Lung (tissue), 10 donors: Measurements from ENCODE around the gene NBPF12. TPM values are rescaled to one million over a fixed set of nuclear protein-coding genes. Genes with fewer than 3 reads are reported as not detected.
"Not testable (repeated sequence)": the region's sequence is repeated elsewhere in the genome, so short reads cannot be mapped to it uniquely, and the experiment has no call there.

Experiments used
- ATAC-seq: fragments of 200-7000 bp; cut with Tn5 transposase; one replicate; pipeline ENCODE4 v1.9.1; 2020; ENCODE audit warnings: moderate number of reproducible peaks; ENCODE audit not compliant: insufficient read depth, low FRiP score
- DNase-seq, 3 donors: peaks; one replicate each; pipeline ENCODE4 v3.0.0-alpha.2; 2013 to 2017
- H3K27ac ChIP-seq, 2 donors: one replicate each; pipeline ENCODE4 v1.5.1; 2013; ENCODE audit warnings: mild to moderate bottlenecking in 2 of 2, moderate library complexity in 2 of 2, control low read depth in 1 of 2, inconsistent platforms in 1 of 2, low read depth in 1 of 2, low read length in 1 of 2
- H3K27me3 ChIP-seq, 3 donors: one replicate each; pipeline ENCODE4 v1.5.1; 2013; ENCODE audit warnings: low read length in 2 of 3; ENCODE audit not compliant: control insufficient read depth in 3 of 3, insufficient read depth in 3 of 3
- H3K36me3 ChIP-seq, 4 donors: one replicate each; pipeline ENCODE4 v1.5.1; 2013; ENCODE audit warnings: low read length in 4 of 4, mild to moderate bottlenecking in 1 of 4, moderate library complexity in 1 of 4; ENCODE audit not compliant: control insufficient read depth in 4 of 4, insufficient read depth in 4 of 4
- H3K4me1 ChIP-seq, 5 donors: one replicate each; pipeline ENCODE4 v1.5.1; 2013; ENCODE audit warnings: low read length in 5 of 5, mild to moderate bottlenecking in 2 of 5, moderate library complexity in 1 of 5; ENCODE audit not compliant: control insufficient read depth in 5 of 5, insufficient read depth in 5 of 5
- H3K4me3 ChIP-seq: one replicate; pipeline ENCODE4 v1.5.1; 2013; ENCODE audit warnings: mild to moderate bottlenecking, control low read depth, moderate library complexity
- H3K9ac ChIP-seq, 2 donors: one replicate each; pipeline ENCODE4 v1.5.1; 2013; ENCODE audit warnings: low read length in 2 of 2, control low read depth in 1 of 2; ENCODE audit not compliant: insufficient read depth in 1 of 2
- H3K9me3 ChIP-seq, 4 donors: one replicate each; pipeline ENCODE4 v1.5.1; 2013; ENCODE audit warnings: low read length in 3 of 4, mild to moderate bottlenecking in 1 of 4, moderate library complexity in 1 of 4; ENCODE audit not compliant: control insufficient read depth in 4 of 4, insufficient read depth in 3 of 4
- whole genome bisulfite sequencing, 2 donors: extraction: QIAGEN DNeasy Blood & Tissue Kit; methylation state at CpG; one replicate each; pipeline ENCODE4 v1.1.7; 2013; 5-methylcytosine and 5-hydroxymethylcytosine counted together
- polyA plus RNA-seq, 2 donors: library from polyadenylated mRNA; stranded (reverse); fragments of 200-250 nt; gene quantifications; one replicate each; pipeline ENCODE4 v1.2.1, GENCODE V29; 2013
- total RNA-seq, 2 donors: library from RNA; depleted of rRNA in 1 of 2; stranded (reverse); fragments of >200 nt in 1 of 2; gene quantifications; one replicate each; pipeline ENCODE4 v1.2.1, GENCODE V29; 2014 to 2021
- donor health status: Bipolar disorder and iron deficiency.
- donor health status: healthy.
- donor health status: DM: yes; HTN: yes; CAD: no.

NBPF12 gene
- total and polyA plus RNA-seq, 4 donors = 6.1 to 17.0 (median 8.4) TPM

DNA sequence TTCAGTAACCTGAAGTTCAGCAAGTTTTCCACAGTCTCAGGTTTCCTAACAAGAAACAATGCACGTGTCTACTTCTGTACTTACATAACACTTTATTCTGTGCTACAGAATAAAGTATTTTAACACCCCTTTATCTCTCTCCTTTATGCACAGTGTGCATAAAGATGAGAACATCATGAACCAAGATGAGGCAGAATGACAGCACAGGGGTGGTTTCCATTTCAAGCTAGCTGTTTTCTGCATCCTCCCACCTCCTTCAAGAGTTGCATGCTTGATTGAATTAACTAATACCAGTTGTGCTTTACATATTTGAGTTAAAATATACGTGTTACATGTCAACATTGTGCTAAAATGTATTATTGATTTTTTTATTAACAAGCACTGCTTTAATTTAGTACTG lies 14.0 kb upstream of the NBPF12 start:
- not testable (repeated sequence) for H3K9ac ChIP-seq, DNase-seq, H3K27me3 ChIP-seq, H3K4me3 ChIP-seq, H3K4me1 ChIP-seq, H3K27ac ChIP-seq, H3K9me3 ChIP-seq, H3K36me3 ChIP-seq, ATAC-seq
- 59 to 75% methylated on average over 2 of the region's 2 CpGs for WGBS, 2 donors

DNA sequence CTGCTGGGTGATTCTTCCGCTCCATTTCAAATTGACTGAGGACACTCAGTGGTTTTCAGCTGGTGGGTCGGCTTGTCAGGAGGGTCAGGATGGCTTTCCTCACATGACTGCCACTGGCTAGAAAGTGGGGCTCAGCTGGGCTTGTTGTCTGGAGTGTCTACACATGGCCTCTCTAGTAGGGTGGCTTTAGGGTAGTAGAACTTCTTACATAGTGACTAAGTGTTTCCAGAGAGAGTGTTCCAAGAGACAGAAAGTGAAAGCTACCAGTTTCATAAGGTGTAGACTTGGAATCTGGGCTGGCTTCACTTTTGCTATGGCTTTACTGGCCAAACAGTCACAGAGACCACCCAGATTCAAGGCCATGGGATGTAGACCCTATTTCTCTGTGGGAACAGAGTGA lies 11.7 kb upstream of the NBPF12 start:
- not testable (repeated sequence) for H3K4me3 ChIP-seq, DNase-seq, H3K27me3 ChIP-seq, ATAC-seq, H3K36me3 ChIP-seq, H3K27ac ChIP-seq, H3K9me3 ChIP-seq, H3K4me1 ChIP-seq, H3K9ac ChIP-seq
- 95 to 97% methylated on average over 2 of the region's 2 CpGs for WGBS, 2 donors

DNA sequence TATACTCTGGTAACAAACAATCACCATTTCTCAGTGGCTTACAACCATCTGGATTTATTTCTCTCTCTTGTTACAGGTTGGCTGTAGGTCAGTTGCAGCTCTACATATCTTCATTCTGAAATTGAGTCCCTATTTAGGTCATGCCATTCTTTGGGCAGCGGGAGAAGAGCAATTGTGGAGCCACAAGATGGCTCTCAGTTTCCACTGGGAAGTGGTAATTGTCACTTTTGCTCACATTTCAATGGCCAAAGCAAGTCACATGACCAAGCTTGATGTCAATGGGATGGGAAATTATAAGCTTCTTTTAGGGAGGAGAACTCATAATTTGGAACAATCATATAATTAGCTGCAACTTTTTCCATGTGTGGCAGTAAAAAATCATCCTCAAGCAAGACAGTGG lies 7.9 kb upstream of the NBPF12 start:
- H3K4me3 ChIP-seq, H3K27me3 ChIP-seq, H3K9ac ChIP-seq, H3K27ac ChIP-seq, DNase-seq, H3K4me1 ChIP-seq, H3K9me3 ChIP-seq, ATAC-seq, H3K36me3 ChIP-seq: not testable (repeated sequence)
- 89 to 93% methylated on average over 1 of the region's 1 CpG for WGBS, 2 donors

DNA sequence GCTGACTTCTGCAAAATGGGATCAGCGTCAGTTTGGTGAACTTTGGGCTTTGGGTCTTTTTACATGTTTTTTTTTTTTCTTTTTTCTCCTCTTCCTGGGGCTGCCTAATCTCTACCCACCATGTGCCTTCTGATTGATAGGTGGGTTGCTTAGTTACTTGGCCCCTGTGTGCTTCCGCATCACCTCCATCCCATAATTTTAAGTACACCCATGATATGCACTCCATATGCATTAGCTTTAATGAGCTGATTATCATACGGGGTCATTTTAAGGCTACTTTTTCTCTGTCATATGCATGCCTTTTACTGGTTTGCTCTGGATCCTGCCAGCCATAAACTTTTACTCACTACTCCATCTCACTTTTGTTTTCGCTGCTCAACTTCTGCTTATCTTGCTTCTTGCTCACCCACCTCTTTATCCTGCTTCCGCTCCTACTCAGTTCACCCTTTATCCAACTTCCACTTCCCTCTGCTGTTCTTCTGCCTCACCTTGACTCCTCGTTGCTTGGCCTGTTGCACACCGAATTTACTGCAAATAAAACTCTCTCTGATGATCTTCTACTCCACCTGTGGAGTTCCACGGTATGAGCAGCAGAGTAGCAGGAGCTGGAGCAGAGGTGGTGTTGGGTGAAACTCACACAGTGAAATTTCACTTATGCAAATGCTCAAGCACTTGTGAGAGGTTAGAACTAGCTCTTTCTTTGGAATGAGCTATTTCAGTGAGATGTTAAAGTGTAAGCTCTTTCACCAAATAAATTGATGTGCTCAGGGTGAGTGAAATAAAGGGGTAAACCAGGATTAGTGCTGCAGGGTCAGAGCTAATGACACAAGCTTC lies 3.5 kb upstream of the NBPF12 start:
- H3K36me3 ChIP-seq, ATAC-seq, H3K27me3 ChIP-seq, H3K9me3 ChIP-seq, H3K4me3 ChIP-seq, H3K4me1 ChIP-seq, H3K27ac ChIP-seq, DNase-seq, H3K9ac ChIP-seq: not testable (repeated sequence)
- 11 to 37% methylated on average over 6 to 7 of the region's 8 CpGs for WGBS, 2 donors

DNA sequence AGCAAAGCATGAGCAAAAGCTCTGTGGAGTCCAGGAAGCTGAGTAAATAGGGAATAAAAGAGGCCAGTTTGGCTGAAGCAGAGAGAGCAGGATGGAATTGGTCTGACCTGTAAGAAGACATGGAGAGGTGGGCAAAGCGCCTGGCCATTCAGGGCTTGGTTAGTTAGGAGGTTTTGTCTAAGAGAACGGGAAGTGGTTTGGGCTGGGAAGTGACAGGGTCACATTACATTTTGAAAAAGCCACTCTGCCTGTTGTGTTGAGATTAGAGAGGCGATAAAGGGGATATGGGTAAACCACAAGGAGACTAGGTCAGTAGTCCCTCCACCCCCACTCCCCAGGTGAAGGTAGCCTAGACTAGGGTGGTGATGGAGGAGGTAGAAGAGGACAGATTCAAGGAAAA lies 662 bp upstream of the NBPF12 start:
- not testable (repeated sequence) for H3K27ac ChIP-seq, H3K9ac ChIP-seq, H3K9me3 ChIP-seq, DNase-seq, H3K4me1 ChIP-seq, H3K36me3 ChIP-seq, ATAC-seq, H3K4me3 ChIP-seq, H3K27me3 ChIP-seq
- 50% methylated on average over 2 of the region's 3 CpGs; no CpG with 5 or more reads in 1 of the 2 donors for WGBS, 2 donors

DNA sequence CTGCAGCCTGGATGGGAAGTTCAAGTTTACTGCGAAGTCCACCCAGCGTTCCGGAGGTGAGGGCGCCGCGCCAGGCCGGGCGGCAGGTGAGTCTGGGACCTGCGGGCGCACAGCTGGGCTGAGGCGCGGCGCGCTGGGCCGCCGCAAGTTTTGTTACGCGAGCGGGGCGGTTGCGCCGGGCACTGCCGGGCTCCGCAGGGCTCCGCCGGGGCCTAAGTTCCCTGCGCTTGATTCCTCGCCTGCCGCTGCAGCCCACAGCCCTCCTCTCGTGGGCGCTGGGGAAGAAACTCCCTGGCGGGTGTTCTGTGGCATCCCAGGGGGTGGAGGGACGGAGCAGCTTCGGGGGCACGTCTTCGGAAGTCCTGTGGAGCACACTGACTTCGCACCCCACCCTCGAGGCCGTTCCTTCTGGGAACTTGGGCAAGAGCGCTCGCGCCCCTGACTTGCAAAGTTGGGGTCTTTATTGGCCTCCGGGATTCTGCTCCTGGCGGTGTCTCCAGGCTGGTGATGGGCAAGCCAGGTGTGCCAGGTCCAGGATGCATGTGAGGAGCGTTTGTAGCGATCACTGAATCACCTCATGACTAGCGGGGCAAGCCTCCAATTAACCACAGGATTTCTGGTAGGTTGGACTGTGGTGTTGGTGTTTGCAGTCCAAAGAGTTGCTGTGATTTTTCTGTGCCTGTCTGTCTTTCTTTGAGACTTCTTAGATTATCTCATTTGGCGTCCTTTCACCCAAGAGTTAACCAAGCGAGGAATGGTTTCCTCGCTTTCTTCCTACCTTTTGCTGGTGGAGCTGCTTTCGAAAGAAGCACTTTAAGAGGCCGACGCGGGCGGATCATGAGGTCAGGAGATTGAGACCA lies 1.0 kb downstream of the NBPF12 start:
- not testable (repeated sequence) for H3K9me3 ChIP-seq, H3K4me1 ChIP-seq, H3K27me3 ChIP-seq, H3K36me3 ChIP-seq
- ATAC-seq = peak; percentile 64
- peak; percentile 14 to 31 (median 16) for DNase-seq
- peak overlapping the region; percentile 84 to 92 for H3K27ac ChIP-seq
- whole genome bisulfite sequencing, 2 donors = 5 to 10% methylated on average over 32 to 55 of the region's 55 CpGs
- H3K9ac ChIP-seq = peak overlapping the region in 1 of 2 donors; percentile 25
- H3K4me3 ChIP-seq = peak overlapping the region; percentile 73

DNA sequence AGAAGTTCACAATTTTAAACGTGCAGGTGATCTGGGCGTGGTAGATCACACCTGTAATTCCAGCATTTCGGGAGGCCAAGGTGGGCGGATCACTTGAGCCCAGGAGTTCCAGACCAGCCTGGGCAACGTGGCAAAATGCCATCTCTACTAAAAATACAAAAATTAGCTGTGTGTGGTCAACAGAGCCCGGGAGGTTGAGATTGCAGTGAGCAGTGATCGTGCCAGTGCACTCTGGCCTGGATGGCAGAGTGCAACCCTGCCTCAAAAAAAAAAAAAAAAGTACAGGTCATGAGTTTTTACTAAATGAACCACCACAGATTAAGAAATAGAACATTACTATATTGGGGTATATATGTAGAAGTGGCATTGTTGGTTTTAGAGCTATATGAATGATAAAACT lies 2.2 kb downstream of the NBPF12 start:
- H3K4me3 ChIP-seq, H3K27me3 ChIP-seq, DNase-seq, H3K9me3 ChIP-seq, ATAC-seq, H3K36me3 ChIP-seq, H3K4me1 ChIP-seq, H3K27ac ChIP-seq, H3K9ac ChIP-seq: not testable (repeated sequence)
- WGBS, 2 donors = 54 to 84% methylated on average over 2 to 3 of the region's 7 CpGs

DNA sequence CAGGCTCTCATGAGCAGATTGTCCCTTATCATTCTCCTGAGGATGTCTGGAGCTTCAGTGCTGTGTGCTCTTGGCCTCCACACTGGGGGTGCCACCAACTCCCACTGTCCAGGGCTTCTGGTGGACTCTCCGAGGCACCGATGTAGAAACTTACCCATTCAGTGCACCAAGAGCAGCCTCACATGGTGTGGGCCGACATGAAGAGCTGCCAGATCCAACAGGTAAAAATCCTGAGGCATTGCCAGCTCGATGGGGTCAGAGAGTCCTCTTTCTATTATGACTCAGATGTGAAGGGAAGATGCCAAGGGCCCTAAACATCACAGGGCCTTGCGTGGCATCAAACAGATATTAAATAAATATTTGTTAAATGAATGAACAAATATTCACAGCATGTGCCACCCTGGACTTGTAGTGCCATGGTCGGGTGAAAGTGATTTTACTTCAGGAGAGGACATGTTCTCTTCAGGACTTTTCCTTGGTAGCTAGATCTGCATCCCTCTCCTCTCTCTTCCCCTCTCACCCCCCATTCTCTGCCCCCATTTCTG lies 5.3 kb downstream of the NBPF12 start:
- not testable (repeated sequence) for H3K9me3 ChIP-seq, ATAC-seq, H3K27me3 ChIP-seq, DNase-seq, H3K36me3 ChIP-seq, H3K9ac ChIP-seq, H3K4me1 ChIP-seq, H3K27ac ChIP-seq, H3K4me3 ChIP-seq
- 78 to 88% methylated on average over 6 of the region's 6 CpGs for WGBS, 2 donors
